MM.1S (cell line): ENCODE measurements around the gene TBL1X.

Source experiments
- EZH2phosphoT487 ChIP-seq: fragments of 300-600 bp; sonication (generic); IDR thresholded peaks from 2 replicates; pipeline ENCODE4 v1.6.1; 2018; ENCODE audit warnings: antibody characterized with exemption, low read length
- TF ChIP-seq, protein P1 (sequence below): fragments of 300-600 bp; sonication (generic); IDR thresholded peaks from 2 replicates; pipeline ENCODE4 v1.5.1; 2016; ENCODE audit warnings: antibody characterized with exemption, low read length, mixed read lengths

DNA sequence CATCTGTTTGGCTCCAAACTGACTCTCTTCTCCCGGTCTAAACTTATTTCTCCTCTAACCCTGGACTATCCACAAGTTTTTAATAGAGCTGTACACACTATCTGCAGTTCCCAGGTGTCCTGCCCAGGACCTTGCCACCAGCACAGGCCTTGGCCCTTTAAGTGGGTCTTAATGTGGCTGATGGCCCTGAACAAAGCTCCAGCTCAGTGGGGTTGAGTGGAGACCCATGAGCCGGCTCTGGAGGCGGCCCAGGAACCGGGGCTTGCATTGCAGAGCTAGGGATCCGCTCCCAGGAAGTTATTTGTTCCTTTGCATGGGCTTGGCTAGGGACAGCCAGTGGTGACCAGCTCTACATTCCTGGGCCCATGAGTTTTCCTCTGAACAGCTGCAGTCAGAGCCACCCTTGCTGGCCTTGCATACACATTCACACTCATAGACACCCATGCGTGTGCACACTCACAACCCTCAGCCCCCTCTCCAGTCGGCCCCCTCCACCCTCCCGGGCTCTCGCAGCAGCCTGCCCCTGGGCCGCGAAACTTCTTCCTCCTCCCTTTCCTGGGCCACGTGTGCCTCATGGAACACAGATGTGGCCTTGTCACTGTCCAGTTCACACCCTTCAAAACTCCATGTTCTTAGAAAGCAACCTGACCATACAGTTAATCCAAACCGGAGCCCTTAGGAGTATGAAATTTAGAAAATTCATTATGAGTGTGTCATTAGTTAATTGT lies 242.6 kb downstream of the TBL1X start:
- TF ChIP-seq, protein P1, sequence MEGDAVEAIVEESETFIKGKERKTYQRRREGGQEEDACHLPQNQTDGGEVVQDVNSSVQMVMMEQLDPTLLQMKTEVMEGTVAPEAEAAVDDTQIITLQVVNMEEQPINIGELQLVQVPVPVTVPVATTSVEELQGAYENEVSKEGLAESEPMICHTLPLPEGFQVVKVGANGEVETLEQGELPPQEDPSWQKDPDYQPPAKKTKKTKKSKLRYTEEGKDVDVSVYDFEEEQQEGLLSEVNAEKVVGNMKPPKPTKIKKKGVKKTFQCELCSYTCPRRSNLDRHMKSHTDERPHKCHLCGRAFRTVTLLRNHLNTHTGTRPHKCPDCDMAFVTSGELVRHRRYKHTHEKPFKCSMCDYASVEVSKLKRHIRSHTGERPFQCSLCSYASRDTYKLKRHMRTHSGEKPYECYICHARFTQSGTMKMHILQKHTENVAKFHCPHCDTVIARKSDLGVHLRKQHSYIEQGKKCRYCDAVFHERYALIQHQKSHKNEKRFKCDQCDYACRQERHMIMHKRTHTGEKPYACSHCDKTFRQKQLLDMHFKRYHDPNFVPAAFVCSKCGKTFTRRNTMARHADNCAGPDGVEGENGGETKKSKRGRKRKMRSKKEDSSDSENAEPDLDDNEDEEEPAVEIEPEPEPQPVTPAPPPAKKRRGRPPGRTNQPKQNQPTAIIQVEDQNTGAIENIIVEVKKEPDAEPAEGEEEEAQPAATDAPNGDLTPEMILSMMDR, result no peak
- TF ChIP-seq EZH2phosphoT487, result no peak
